HEK293 (cell line): ENCODE measurements around the gene ANKRD44.
A peak's percentile ranks its signal among the peaks of the same experiment; 100 is the strongest.

Source experiments
- CTCF ChIA-PET: fragments of 350-600 bp; formaldehyde crosslinking; extraction: SDS; loops from one replicate; lab custom pipeline; 2021; ENCODE audit warnings: antibody characterized with exemption; lab: Yijun Ruan, JAX
- POLR2A ChIA-PET: fragments of 300-600 bp; formaldehyde crosslinking; extraction: SDS; loops from one replicate; lab custom pipeline; 2020; ENCODE audit warnings: antibody characterized with exemption, inconsistent platforms; lab: Yijun Ruan, JAX
- H3K27ac ChIP-seq: fragments of 200-500 bp; sonication (Bioruptor generic); 2 replicates; pipeline ENCODE4 v1.5.1; 2014; ENCODE audit warnings: low read depth, low read length, control low read depth, inconsistent platforms; ENCODE audit errors: extremely low read depth
- H3K36me3 ChIP-seq, 2 experiments: fragments of 200-500 bp in 1 of 2; sonication (Bioruptor generic) in 1 of 2; 1 replicate in 1 of 2; 2 replicates in 1 of 2; pipeline ENCODE4 v1.5.1; 2014 to 2017; ENCODE audit warnings: inconsistent platforms in 2 of 2, low read length in 2 of 2; ENCODE audit not compliant: control insufficient read depth in 2 of 2, insufficient read depth in 1 of 2
- H3K4me1 ChIP-seq: fragments of 200-500 bp; sonication (Bioruptor generic); 2 replicates; pipeline ENCODE4 v1.5.1; 2014; ENCODE audit warnings: mild to moderate bottlenecking, low read length, inconsistent platforms; ENCODE audit not compliant: control insufficient read depth, insufficient read depth
- H3K4me3 ChIP-seq: 2 replicates; pipeline ENCODE4 v1.5.1; 2011; ENCODE audit warnings: low read depth, mild to moderate bottlenecking, control low read depth, low read length, moderate library complexity
- H3K9me3 ChIP-seq: fragments of 200-500 bp; sonication (Bioruptor generic); 2 replicates; pipeline ENCODE4 v1.5.1; 2014; ENCODE audit warnings: low read depth, low read length, inconsistent platforms; ENCODE audit not compliant: control insufficient read depth, insufficient read depth
- EGR2 ChIP-seq: fragments of 450-650 bp; formaldehyde crosslinking; IDR thresholded peaks from 2 replicates; pipeline ENCODE4 v1.5.1; 2016; ENCODE audit warnings: low read depth, missing biosample characterization, missing genetic modification characterization
- MEIS1 ChIP-seq: sonication (generic); formaldehyde crosslinking; IDR thresholded peaks from 2 replicates; pipeline ENCODE4 v1.8.1; 2022; ENCODE audit warnings: missing genetic modification reagents, mild to moderate bottlenecking, borderline replicate concordance
- PRDM6 ChIP-seq: fragments of 450-650 bp; formaldehyde crosslinking; IDR thresholded peaks from 2 replicates; pipeline ENCODE4 v1.5.1; 2017; ENCODE audit warnings: missing biosample characterization, missing genetic modification characterization
- SCRT2 ChIP-seq: fragments of 450-650 bp; formaldehyde crosslinking; IDR thresholded peaks from 2 replicates; pipeline ENCODE4 v1.5.1; 2016; ENCODE audit warnings: missing biosample characterization, missing genetic modification characterization
- SP2 ChIP-seq: fragments of 450-650 bp; formaldehyde crosslinking; IDR thresholded peaks from 2 replicates; pipeline ENCODE4 v1.5.1; 2016; ENCODE audit warnings: missing biosample characterization, missing genetic modification characterization
- SP3 ChIP-seq: fragments of 450-650 bp; formaldehyde crosslinking; IDR thresholded peaks from 2 replicates; pipeline ENCODE4 v1.5.1; 2016; ENCODE audit warnings: missing biosample characterization, missing genetic modification characterization
- TCF7L2 ChIP-seq: IDR thresholded peaks from 2 replicates; pipeline ENCODE4 v1.6.1; 2011; ENCODE audit warnings: low read depth, mild to moderate bottlenecking, inconsistent platforms, low read length, moderate library complexity, borderline replicate concordance
- YY1 ChIP-seq: fragments of 450-650 bp; formaldehyde crosslinking; IDR thresholded peaks from 2 replicates; pipeline ENCODE4 v1.5.1; 2018; ENCODE audit warnings: missing biosample characterization, missing genetic modification characterization
- ZNF10 ChIP-seq: fragments of 450-650 bp; formaldehyde crosslinking; IDR thresholded peaks from 2 replicates; pipeline ENCODE4 v1.5.1; 2017; ENCODE audit warnings: missing biosample characterization, missing genetic modification characterization
- ZNF112 ChIP-seq: fragments of 450-650 bp; formaldehyde crosslinking; IDR thresholded peaks from 2 replicates; pipeline ENCODE4 v1.5.0; 2017; ENCODE audit warnings: missing biosample characterization, missing genetic modification characterization
- ZNF2 ChIP-seq: fragments of 450-650 bp; formaldehyde crosslinking; IDR thresholded peaks from 2 replicates; pipeline ENCODE4 v1.5.1; 2016; ENCODE audit warnings: missing biosample characterization, missing genetic modification characterization
- ZNF394 ChIP-seq: fragments of 450-650 bp; formaldehyde crosslinking; IDR thresholded peaks from 2 replicates; pipeline ENCODE4 v1.5.1; 2016; ENCODE audit warnings: missing biosample characterization, missing genetic modification characterization, mild to moderate bottlenecking, moderate library complexity, borderline replicate concordance
- ZNF518A ChIP-seq: fragments of 450-650 bp; formaldehyde crosslinking; conservative IDR thresholded peaks from 2 replicates; pipeline ENCODE4 v1.5.1; 2016; ENCODE audit warnings: low read depth, missing biosample characterization, missing genetic modification characterization
- ZNF530 ChIP-seq: fragments of 450-650 bp; formaldehyde crosslinking; IDR thresholded peaks from 2 replicates; pipeline ENCODE4 v1.5.1; 2016; ENCODE audit warnings: low read depth, missing biosample characterization, missing genetic modification characterization
- ZNF549 ChIP-seq: fragments of 450-650 bp; IDR thresholded peaks from 2 replicates; pipeline ENCODE4 v1.5.1; 2018; ENCODE audit warnings: missing biosample characterization, missing genetic modification characterization, mild to moderate bottlenecking, inconsistent platforms, moderate library complexity
- ZNF623 ChIP-seq: fragments of 450-650 bp; formaldehyde crosslinking; IDR thresholded peaks from 2 replicates; pipeline ENCODE4 v1.5.1; 2016; ENCODE audit warnings: missing biosample characterization, missing genetic modification characterization
- ZNF692 ChIP-seq: fragments of 450-650 bp; formaldehyde crosslinking; IDR thresholded peaks from 2 replicates; pipeline ENCODE4 v1.5.1; 2016; ENCODE audit warnings: missing biosample characterization, missing genetic modification characterization
- ZNF843 ChIP-seq: fragments of 450-650 bp; formaldehyde crosslinking; IDR thresholded peaks from 2 replicates; pipeline ENCODE4 v1.5.1; 2016; ENCODE audit warnings: missing biosample characterization, missing genetic modification characterization
- ZSCAN4 ChIP-seq: fragments of 450-650 bp; formaldehyde crosslinking; IDR thresholded peaks from 2 replicates; pipeline ENCODE4 v1.5.1; 2017; ENCODE audit warnings: missing biosample characterization, missing genetic modification characterization

ANKRD44 gene

GRCh38 chr2:197211881-197212342 lies 98.7 kb downstream of the ANKRD44 start:
- TF ChIP-seq SP2 (tag by site-specific recombination) (no peak), ZNF623 (tag by site-specific recombination) (no peak), ZNF2 (tag by site-specific recombination) (no peak), PRDM6 (tag by site-specific recombination) (no peak), ZNF394 (tag by site-specific recombination) (no peak), ZSCAN4 (no peak), ZNF692 (tag by site-specific recombination) (no peak), ZNF530 (tag by site-specific recombination) (no peak), EGR2 (no peak), TCF7L2 (no peak), ZNF549 (tag by site-specific recombination) (no peak)

GRCh38 chr2:197210430-197210829 lies 100.2 kb downstream of the ANKRD44 start:
- Histone ChIP-seq H3K36me3 (no peaks in the 10 kb centered on the region), H3K27ac (no peak overlapping the region)
- TF ChIP-seq SCRT2 (tag by site-specific recombination) (peak; percentile 57), ZNF843 (tag by site-specific recombination) (no peak)
- TF ChIP-seq, all 188 proteins: peak for 1
- POLR2A ChIA-PET, result no interaction called here
- no peaks in the 10 kb centered on the region for H3K9me3 ChIP-seq
- no peak overlapping the region for H3K4me3 ChIP-seq
- no peaks in the 10 kb centered on the region for H3K4me1 ChIP-seq
- CTCF ChIA-PET, result no interaction called here

More at GRCh38 chr2:197211881-197212342, 98.7 kb downstream of the ANKRD44 start:
- H3K9me3 ChIP-seq, result no peaks in the 10 kb centered on the region
- no peaks in the 10 kb centered on the region for H3K36me3 ChIP-seq
- no peaks in the 10 kb centered on the region for H3K4me1 ChIP-seq
- ChIA-PET POLR2A (no interaction called here), CTCF (interaction anchor here (0.6 to 1.0 kb wide), 3 partner anchors 11 to 744 kb away, joined by 3 read pairs; no protein-coding TSS in a partner anchor)
- H3K4me3 ChIP-seq, result no peak overlapping the region
- no peak overlapping the region for H3K27ac ChIP-seq

- ChIA-PET CTCF (interaction anchor here (0.6 kb wide), 1 partner anchor 84 kb away, joined by 4 read pairs; no protein-coding TSS in a partner anchor), POLR2A (no interaction called here)
- TF ChIP-seq YY1 (no peak), ZNF10 (no peak), ZNF112 (tag by site-specific recombination) (no peak), SP3 (tag by site-specific recombination) (no peak), MEIS1 (CRISPR knock-in tag) (no peak), ZNF518A (tag by site-specific recombination) (no peak)
- Histone ChIP-seq H3K36me3 (no peaks in the 10 kb centered on the region), H3K4me3 (no peak overlapping the region), H3K27ac (no peak overlapping the region), H3K4me1 (no peaks in the 10 kb centered on the region), H3K9me3 (no peaks in the 10 kb centered on the region)
Measured at GRCh38 chr2:197209742-197210408, 100.7 kb downstream of the ANKRD44 start.
